Bone marrow (tissue), 2 donors: ENCODE results near the gene VPS13C.
"Not testable (repeated sequence)": the region's sequence is repeated elsewhere in the genome, so short reads cannot be mapped to it uniquely, and the experiment has no call there.

Experiments used
- DNase-seq, 2 donors: peaks; one replicate each; lab custom pipeline; 2025; lab: John Stamatoyannopoulos, UW

Gene VPS13C

DNA sequence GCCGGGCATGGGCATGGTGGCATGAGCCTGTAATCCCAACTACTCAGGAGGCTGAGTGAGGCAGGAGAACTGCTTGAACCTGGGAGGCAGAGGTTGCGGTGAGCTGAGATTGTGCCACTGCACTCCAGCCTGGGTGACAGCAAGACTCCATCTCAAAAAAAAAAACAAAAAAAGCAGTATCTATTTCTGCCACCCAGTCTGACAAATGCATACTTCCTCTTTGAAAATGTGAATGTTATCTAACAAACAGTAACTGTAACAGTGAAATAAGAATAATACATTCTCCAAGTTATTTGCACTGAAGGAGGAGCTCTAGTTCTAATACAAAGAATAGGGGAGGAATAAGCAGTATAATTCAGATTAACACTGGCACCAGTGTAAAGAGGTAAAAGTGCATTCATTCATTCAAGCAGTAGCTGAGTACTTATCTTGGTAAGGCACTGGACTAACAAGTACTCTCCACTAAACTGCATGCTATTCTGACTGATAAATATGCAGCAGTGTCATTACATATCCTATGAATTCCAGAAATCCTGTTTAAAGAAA, 12.9 kb downstream of the VPS13C start:
- DNase-seq: peak in 1 of 2 donors; percentile 54

DNA sequence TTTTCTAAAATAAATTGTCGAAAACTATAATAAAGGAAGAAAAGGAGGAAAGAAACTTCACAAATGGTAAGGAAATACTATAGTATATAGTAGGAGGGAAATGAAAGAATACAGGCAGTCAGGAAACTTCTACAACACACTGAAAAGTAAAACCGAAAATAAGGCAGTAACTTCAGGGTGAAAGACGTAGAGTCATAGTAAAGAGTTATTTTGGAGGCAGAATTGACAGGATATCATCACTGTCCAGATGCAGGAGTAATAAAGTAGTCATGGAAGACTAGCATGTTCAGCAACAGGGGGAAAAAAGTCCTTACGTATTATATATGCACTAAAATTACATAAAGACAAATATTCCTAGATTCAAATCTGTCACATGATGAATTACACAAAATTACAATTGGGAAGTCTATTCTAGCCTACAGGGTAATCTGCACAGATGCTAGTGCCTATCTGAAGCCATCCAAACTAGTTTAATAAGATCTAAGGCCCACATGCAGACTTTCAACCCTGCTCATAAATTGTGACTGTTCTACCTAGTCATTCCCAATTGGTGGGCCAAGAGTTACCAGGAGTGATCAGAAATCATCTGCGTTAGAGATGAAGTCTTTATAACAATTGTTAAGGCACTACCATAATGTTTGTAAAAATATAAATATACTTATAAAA, 14.0 kb downstream of the VPS13C start:
- peak in 1 of 2 donors; percentile 57 for DNase-seq

DNA sequence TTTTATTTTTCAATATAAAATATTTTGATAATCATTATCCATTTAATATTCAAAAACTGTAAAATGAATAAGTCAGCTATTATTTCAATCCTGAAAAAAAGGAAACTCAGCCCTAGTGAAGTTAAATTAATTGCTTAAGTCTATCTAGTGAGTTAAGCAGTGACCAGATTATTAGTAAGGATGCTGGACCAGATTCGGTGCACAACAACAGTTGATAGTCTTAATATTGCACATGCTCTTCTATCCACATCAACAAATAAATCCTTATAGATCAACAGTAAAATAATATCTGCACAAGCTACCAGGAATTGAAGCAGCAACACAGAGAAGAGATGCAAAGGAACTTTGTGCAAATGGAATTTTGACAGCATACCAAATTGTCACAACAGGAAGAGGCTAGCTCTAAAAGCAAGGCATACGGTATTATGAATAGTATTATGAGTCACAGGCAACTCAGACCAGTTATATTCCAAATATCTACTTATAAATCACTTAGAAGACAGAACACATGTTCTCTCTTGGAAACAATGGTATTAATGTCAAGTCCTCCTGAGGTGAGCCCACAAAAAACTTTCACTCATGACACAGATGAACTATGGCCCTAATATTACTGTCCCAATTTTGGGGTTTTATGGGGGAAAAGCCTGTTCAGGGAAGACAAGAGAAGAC, 24.9 kb downstream of the VPS13C start:
- no peak for DNase-seq

DNA sequence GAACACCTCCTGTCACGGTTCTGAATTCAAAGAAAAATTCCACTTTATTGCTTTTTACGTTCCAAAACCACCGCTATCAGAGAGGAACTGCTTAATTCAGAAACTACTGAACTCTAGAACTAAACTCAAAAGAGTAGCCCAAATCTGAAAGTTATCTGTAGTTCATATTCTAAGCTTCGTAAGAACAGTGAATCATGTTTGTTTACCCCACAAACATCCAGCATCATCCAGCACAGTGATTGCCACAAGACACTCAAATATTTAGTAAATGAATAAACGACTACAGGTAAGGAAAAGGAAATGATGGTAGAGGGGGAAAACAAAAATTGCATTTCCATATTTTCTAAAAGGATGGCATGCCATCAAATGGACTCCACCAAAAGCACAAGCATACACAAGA, 32.3 kb downstream of the VPS13C start:
- DNase-seq: no peak

DNA sequence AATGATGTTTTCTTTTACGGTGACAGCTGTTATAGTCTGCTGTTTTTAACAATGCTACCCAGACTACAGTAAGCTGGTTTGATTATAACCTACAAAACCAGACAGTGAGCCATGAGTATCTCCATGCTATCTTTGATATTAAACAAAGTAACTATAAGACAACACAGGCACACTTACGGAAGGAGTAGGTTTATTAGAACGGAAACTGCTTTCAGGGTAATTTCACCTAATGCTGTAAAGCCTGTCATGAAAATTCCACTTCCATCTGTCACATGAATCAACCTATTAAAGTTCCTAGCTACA, 33.0 kb downstream of the VPS13C start:
- no peak for DNase-seq

DNA sequence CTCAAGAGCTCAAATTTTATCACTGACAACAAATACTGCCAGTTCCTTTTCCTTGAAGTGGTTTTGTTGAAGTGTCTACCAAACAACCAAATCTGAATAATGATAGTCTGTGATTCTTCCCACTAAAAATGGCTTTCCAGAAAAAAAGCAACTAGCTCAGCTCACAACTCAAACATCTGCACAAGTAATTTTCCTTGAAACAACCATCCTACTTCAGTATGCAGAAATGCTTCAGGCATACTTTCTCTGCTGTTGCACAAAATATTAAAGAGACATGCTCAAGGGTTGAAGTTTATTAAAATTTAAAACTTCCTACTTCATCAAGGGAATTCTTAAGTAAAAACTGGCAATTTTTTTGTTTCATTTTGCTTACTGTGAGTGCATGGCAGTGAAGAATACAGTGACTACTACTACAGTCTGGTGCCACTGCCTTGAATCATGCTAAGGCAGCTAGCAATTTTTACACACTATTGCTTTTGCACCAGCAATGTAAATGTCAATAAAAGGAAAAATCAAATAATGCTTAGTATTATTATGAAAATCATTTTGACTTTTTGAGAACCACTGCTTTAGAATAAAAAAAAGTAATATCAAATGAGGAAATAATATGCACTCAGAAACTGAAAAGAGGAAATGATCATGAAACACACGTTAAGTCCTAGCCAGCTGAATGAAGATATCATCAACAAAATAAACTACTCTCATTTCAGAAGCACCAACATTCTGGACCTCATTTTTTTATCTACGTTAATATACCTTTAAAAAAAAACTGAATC, 33.6 kb downstream of the VPS13C start:
- DNase-seq: no peak

DNA sequence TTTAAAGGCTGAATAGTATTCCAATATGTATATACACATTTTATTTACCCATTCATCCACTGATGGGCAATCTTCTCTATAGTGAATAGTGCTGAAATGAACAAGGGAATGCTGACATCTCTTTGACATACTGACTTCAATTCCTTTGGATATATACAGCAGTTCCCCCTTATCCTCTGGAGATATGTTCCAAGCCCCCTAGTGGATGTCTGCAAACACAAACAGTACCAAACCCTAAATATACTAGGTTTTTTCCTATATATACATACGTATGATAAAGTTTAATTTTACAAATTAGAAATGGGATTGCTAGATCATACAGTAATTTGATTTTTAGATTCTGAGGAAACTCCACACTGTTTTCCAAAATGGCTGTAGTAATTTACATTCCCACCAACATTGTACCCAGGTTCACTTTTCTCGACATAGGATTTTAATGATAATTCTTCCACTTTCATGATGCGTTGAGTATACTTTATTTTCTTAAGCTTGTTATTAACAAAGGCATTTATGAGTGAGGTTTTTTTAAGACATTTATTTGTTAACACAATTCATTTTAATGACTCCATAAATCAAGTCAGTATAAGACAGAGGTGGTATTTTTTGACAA, 38.2 kb downstream of the VPS13C start:
- DNase-seq: no peak

DNA sequence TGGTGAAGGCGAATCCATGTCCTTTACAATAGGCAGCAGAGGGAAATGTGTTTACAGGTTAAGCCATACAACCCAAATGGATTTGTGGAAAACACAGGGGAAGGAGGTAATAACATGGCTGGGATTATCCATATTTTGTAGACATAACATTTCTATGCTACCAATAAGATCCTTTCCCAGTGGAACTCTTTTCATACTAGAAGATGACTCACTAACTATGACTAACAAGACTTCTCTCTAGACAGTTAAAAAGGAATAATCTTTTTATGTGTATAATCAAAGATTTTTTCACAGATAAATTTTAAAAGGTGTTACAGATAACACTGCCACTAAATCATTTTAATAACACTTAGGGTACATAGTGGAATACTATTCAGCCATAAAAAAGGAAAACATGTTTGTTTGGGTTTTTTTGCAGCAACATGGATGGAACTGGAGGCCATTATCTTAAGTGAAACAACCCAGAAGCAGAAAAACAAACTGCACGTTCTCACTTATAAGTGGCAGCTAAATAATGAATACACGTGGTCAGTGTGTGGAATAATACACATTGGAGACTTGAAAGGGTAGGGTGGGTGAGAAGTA, 39.6 kb downstream of the VPS13C start:
- no peak for DNase-seq

DNA sequence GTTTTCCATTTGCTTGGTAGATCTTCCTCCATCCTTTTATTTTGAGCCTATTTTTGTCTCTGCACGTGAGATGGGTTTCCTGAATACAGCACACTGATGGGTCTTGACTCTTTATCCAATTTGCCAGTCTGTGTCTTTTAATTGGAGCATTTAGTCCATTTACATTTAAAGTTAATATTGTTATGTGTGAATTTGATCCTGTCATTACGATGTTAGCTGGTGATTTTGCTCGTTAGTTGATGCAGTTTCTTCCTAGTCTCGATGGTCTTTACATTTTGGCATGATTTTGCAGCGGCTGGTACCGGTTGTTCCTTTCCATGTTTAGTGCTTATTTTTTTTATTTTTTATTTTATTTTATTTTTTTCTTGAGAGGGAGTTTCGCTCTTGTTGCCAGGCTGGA, 54.9 kb downstream of the VPS13C start:
- DNase-seq: not testable (repeated sequence)

DNA sequence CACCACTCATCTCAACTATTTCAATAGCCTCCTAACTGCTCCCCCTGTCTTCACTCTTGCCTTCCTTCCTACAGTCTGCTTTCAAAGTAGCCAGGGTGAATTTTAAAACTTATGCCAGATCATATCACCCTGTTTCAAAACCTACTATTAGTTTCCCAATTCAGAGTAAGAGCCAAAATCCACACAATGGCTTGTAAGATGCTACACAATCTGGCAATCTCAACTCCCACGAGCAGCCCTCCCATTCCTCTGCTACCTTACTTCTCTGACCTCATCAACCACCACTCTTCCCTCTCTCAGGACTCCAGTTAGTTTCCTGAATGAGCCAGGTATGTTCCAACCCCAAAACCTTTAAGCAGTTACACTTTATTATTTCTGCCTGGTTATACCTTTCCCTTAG, 62.5 kb downstream of the VPS13C start:
- DNase-seq: no peak

DNA sequence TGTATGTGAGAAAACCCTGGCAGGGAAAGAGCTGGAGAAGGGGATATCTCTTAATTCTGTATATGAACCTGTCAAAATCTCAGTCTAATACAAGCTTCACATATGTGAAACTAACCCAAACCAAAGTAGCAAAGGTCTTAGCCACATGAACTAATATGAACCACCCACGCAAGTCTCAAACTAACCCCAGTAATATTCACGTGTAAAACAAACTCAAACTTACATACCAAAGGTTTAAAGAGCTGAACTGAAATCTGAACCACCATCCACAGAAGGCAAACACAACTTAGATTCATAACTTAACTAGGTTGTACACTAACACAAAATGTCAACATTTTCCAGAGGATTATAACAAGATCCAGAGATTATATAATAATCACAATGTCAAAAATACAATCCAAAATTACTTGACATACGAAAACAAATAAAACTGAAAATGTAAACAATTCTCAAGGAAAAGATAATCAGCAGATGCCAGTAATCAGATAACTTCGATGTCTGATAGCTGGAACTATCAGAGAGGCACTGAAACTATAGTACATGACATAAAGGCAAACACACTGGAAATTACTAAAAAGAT, 64.1 kb downstream of the VPS13C start:
- no peak for DNase-seq

DNA sequence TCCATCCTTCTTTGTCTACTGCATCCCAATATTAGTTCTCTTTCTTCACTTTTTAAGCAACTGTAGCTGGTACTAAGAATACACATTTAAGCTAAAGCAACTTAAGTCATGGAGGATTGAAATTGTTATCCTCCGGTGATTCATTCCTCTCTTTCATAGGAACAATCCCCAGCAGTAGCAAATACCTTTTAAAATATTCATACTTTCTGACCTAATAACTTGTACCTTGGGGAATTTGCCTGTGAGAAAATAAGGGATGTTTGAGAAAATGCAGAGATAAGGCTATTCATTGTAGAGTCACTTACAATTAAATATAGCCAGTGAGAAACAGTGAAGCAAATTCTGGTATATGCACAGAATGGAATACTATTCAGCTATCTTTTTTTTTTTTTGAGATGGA, 66.0 kb downstream of the VPS13C start:
- DNase-seq: no peak

DNA sequence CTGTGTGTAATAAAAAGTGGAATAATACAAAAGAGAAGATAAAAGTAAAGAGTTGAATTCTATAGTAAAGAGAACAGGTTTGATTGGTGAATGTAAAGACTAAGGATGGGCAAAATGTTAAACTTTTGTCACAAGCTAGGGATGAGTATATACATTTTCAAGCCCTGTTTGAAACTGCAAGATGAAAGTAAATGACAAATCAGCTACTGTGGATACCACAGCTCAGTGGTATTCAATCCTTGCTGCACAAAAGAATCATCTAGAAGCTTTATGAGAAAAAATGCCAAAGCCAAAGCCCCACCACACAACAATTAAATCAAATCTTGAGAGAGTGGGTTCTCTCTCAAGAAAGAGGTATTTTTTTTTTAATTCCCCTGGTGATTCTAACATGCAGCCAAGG, 67.7 kb downstream of the VPS13C start:
- no peak for DNase-seq

DNA sequence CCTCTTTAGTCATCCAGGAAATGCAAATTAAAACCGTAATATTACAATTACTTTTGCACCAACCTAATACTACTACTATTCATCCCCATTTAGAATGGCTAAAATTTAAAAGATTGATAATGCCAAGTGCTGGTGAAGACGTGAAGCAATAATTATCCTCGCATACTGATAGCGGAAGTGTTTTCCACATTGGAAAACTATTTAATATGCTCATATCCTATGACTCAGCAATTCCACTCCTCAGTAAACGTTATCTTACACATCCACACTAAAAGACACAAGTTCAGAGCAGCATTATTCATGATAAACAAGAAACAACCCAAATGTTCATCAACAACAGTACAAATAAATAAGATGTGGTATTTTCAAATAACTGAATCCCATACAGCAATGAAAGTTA, 70.6 kb downstream of the VPS13C start:
- DNase-seq: no peak

DNA sequence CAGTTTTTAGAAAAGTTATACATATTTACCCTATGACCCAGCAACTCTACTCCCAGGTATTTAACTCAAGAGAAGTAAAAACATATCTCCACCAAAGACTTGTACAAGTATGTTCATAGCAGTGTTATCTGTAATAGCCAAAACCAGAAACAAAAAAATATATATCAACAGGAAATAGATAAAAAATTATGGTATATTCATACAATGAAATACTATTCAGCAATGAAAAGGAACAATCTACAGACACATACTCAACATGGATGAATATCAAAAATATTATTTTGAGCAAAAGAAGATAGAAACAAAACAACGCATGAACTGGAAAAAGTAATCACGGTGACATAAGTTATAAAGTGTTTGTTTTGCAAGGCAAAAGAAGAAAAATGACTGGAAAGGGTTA, 72.4 kb downstream of the VPS13C start:
- no peak for DNase-seq

DNA sequence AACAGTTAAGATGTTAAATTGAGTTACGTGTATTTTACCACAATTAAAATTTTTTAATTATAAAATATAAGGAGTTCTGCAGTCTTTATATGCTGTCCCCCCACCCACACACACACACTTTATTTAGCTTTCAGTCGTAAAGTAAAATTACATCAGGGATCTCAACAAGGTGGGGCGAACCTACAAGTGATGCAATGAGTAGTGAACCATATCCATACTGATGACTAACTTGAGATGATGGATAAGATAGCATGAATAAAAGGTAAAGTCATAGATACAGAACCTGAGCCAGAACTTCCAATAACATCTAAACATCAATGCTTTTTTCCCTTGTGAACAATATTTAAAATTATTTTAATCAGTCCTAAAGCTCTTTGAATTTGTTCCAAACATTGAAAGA, 77.2 kb downstream of the VPS13C start:
- DNase-seq: no peak

DNA sequence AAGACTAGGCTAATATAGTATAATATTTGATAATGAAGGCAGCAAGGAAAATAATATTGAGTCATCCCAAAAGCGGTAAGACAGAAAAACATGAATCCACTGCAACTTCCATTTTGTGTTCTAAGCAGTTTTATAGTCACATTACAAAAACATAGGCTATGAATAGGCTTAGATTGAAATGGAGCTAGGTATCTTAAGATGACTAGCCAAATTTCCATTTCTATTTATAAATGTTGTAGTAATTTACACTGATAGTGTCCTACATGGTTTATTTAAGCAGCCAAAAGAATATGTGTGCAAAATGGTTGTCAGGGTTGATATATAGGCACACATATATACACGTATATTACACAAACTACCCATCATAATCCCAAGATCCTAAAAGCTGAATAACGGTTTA, 82.0 kb downstream of the VPS13C start:
- no peak for DNase-seq

DNA sequence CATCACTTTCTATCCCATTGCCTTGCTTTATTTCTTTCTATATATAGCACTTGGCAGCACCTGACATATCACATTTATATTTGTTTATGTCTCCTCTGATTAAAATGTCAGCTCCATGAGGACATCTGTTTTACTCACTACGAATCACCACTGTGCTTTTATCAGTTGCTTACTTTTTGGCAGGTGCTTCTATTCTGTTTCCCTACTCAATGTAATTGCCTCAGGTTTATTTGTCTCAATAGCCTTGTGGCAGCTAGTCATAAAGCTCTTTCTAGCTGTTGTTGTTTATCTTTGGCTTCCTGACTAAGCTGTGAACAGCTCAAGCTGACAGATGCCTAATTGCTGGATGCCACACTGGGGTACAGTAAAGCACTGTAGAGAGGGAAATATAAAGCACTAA, 85.5 kb downstream of the VPS13C start:
- no peak for DNase-seq

DNA sequence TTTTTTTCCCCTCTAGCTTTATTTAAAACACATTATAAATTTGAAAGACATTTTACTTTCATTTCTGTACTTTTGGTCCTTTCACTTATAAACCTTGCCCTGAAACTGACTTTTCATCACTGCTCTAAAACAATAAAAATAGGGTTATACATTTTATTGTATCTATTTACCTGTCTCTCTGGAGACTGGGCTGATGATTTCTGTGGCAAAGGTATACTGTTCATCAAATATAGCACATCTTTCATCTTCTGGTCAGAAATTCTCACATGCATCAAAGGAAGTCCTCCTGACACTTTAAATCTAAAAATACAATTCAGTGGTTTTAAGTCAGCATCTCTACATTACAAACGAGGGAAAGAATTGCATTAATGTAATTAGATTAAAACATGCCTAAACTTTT, 86.1 kb downstream of the VPS13C start:
- DNase-seq: no peak

DNA sequence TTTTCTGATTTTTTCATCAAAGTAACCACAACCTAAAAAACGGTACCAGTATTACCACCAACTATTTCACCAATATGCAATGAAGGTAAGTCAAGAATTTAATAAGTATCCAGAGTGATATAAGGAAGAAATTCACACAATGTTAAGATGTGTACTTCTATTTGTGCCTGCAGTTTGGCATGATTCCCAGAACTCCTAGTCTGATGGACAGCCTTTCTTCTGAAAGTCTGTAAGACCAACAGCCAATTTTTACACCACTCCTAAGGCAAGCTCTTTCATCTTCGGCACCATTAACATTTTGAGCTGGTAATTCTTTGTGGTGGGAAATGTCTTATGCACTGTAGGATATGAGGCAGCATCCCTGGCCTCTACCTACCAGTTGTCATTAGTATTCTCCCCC, 108.3 kb downstream of the VPS13C start:
- DNase-seq: no peak

DNA sequence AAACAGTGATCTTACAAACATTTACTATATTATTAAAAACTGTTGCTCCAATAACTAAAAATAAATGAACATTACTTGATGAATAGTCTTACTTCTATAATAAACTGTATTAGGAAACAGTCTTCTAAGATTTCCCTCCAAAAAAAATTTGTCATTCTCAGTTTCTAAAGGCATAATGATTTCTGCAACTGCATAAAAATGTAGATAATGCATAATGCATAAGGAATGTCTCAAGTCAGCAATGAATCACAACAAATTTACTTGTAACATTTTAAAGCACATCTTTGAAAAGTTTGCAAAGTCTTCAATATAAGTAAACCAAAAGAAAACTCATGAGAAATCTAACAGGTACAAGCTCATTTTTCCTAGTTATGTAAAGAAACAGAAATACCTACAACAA, 113.5 kb downstream of the VPS13C start:
- DNase-seq: no peak

DNA sequence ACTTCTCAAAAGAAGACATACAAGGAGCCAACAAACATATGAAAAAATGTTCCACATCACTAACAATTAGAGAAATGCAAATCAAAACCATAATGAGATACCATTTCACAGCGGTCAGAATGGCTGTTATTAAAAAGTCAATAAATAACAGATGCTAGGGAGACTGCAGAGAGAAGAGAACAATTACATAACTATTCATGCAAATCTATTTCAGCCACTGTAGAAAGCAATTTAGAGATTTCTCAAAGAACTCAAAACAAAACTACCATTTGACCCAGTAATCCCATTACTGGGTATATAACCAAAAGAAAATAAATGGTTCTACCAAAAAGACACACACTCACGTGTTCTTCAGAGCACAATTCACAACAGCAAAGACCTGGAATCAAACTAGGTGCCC, 116.3 kb downstream of the VPS13C start:
- no peak for DNase-seq
